ENCODE results near the gene CCNE1. TPM values are rescaled to one million over a fixed set of nuclear protein-coding genes. Genes with fewer than 3 reads are reported as not detected.

The CCNE1 gene
- total RNA-seq, 1 experiment from 2014 or later = 26.4 TPM

DNA sequence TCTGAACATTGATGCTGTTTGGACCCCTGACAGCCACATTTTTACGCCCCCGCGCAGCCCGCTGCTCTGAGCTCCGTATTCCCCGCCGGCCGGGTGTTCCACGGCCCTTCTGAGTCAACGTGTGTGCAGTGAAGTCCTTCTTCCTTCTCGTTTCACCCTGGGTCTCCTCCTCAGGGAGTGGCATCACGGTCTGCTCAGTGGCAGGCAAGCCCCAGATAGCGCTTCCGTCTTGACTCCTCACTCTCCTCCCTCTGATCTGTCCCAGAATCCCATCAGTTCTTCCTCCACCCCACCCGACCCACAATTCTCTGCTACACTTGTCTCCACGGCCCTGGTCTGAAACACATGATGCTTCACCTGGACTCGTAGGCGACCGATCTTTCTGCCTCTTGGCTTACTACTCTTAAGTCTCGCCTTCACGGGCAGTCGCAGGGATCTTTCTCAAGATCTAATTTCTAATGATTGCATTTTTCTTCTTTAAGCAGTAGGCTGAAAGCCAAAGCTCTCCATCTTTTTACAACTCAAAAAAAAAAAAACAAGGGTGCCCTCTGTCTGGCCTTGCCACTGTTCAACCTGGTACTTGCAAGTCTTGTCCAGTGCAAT is 33.9 kb downstream of the CCNE1 start:
- TF ChIP-seq POLR2AphosphoS5 (IDR thresholded peaks at IDR 0.05; ENCODE audit: low read depth, low read length) (no peak), SIN3A (IDR thresholded peaks at IDR 0.05; ENCODE audit: borderline replicate concordance, insufficient read depth, low read depth, low read length) (no peak), CTCF (IDR thresholded peaks at IDR 0.05) (no peak), TCF7L2 (IDR thresholded peaks at IDR 0.05; ENCODE audit: low read depth, low read length) (no peak)
- TF ChIP-seq, protein P1, sequence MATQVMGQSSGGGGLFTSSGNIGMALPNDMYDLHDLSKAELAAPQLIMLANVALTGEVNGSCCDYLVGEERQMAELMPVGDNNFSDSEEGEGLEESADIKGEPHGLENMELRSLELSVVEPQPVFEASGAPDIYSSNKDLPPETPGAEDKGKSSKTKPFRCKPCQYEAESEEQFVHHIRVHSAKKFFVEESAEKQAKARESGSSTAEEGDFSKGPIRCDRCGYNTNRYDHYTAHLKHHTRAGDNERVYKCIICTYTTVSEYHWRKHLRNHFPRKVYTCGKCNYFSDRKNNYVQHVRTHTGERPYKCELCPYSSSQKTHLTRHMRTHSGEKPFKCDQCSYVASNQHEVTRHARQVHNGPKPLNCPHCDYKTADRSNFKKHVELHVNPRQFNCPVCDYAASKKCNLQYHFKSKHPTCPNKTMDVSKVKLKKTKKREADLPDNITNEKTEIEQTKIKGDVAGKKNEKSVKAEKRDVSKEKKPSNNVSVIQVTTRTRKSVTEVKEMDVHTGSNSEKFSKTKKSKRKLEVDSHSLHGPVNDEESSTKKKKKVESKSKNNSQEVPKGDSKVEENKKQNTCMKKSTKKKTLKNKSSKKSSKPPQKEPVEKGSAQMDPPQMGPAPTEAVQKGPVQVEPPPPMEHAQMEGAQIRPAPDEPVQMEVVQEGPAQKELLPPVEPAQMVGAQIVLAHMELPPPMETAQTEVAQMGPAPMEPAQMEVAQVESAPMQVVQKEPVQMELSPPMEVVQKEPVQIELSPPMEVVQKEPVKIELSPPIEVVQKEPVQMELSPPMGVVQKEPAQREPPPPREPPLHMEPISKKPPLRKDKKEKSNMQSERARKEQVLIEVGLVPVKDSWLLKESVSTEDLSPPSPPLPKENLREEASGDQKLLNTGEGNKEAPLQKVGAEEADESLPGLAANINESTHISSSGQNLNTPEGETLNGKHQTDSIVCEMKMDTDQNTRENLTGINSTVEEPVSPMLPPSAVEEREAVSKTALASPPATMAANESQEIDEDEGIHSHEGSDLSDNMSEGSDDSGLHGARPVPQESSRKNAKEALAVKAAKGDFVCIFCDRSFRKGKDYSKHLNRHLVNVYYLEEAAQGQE (IDR thresholded peaks at IDR 0.05; ENCODE audit: insufficient read depth in 1 of 2, low read depth in 2 of 2, low read length in 1 of 2) = no peak
- no TSS peak for BruUV-seq (replicated peaks)
- Histone ChIP-seq H3K27ac (ENCODE audit: low read length) (peak overlapping the region; percentile 83), H3K27me3 (ENCODE audit: control insufficient read depth, insufficient read depth, low read length) (no peaks in the 10 kb centered on the region), H3K4me1 (ENCODE audit: control insufficient read depth, insufficient read depth, low read length) (peaks cover 20% of the 10 kb centered on the region), H3K36me3 (ENCODE audit: control insufficient read depth, insufficient read depth, low read length) (no peaks in the 10 kb centered on the region), H3K4me3 (ENCODE audit: low read depth in 2 of 2, low read length in 2 of 2) (peak overlapping the region; percentile 79 to 97), H3K9me3 (ENCODE audit: control insufficient read depth, insufficient read depth, low read depth, low read length) (no peaks in the 10 kb centered on the region)
- in situ Hi-C loops (cut with HindIII; ENCODE audit: low pct_unique_long_range_greater_than_20kb, low sequenced_read_pairs) = no loop called here
- peak; percentile 37 for ATAC-seq
- ChIA-PET CTCF (interaction anchor here (0.6 to 0.9 kb wide), 2 partner anchors 35 to 129 kb away, joined by 4 read pairs; no protein-coding TSS in a partner anchor), POLR2A (no interaction called here)
- intact Hi-C loops (cut with micrococcal nuclease; ENCODE audit: unreplicated experiment) = no loop called here
- DNase-seq (ENCODE audit: low read depth, low spot score) = no peak

DNA sequence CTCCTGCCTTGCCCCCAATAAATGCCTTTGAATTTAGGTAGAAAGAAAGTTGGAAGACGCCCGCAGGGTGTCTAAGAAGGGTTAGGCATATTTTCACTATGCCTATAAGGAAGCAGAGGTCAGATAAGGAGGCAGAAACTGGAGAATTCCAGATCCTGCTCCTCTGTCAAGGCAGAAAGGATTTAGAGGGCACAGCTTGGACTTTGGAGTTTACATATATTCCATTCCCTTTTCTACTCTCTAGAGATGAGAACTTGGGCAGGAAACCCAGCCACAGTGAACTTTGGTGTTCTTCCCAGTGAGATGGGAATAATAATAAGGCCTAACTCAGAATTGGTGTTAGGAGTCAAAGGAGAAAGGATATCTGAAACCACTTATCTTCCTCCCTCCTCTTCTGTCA is 37.4 kb downstream of the CCNE1 start:
- ATAC-seq (no peak), DNase-seq (ENCODE audit: low read depth, low spot score) (no peak)
- no TSS peak for BruUV-seq (replicated peaks)
- in situ Hi-C loops (cut with HindIII; ENCODE audit: low pct_unique_long_range_greater_than_20kb, low sequenced_read_pairs) (no loop called here), intact Hi-C loops (cut with micrococcal nuclease; ENCODE audit: unreplicated experiment) (no loop called here)
- TF ChIP-seq POLR2AphosphoS5 (IDR thresholded peaks at IDR 0.05; ENCODE audit: low read depth, low read length) (no peak), SIN3A (IDR thresholded peaks at IDR 0.05; ENCODE audit: borderline replicate concordance, insufficient read depth, low read depth, low read length) (no peak), TCF7L2 (IDR thresholded peaks at IDR 0.05; ENCODE audit: low read depth, low read length) (no peak), CTCF (IDR thresholded peaks at IDR 0.05) (no peak)
- TF ChIP-seq, protein P1 (IDR thresholded peaks at IDR 0.05; ENCODE audit: insufficient read depth in 1 of 2, low read depth in 2 of 2, low read length in 1 of 2) = no peak
- no peak overlapping the region for H3K27ac ChIP-seq (ENCODE audit: low read length)
- no peaks in the 10 kb centered on the region for H3K36me3 ChIP-seq (ENCODE audit: control insufficient read depth, insufficient read depth, low read length)
- no peaks in the 10 kb centered on the region for H3K27me3 ChIP-seq (ENCODE audit: control insufficient read depth, insufficient read depth, low read length)
- no peaks in the 10 kb centered on the region for H3K9me3 ChIP-seq (ENCODE audit: control insufficient read depth, insufficient read depth, low read depth, low read length)
- no peak overlapping the region for H3K4me3 ChIP-seq (ENCODE audit: low read depth in 2 of 2, low read length in 2 of 2)
- POLR2A ChIA-PET = no interaction called here
- H3K4me1 ChIP-seq (ENCODE audit: control insufficient read depth, insufficient read depth, low read length) = no peaks in the 10 kb centered on the region
- CTCF ChIA-PET = interaction anchor here (0.6 to 1.1 kb wide), 2 partner anchors 8 to 1112 kb away, joined by 3 to 4 read pairs; no protein-coding TSS in a partner anchor
